ENCODE results near the gene PCGF1.

The PCGF1 gene

DNA sequence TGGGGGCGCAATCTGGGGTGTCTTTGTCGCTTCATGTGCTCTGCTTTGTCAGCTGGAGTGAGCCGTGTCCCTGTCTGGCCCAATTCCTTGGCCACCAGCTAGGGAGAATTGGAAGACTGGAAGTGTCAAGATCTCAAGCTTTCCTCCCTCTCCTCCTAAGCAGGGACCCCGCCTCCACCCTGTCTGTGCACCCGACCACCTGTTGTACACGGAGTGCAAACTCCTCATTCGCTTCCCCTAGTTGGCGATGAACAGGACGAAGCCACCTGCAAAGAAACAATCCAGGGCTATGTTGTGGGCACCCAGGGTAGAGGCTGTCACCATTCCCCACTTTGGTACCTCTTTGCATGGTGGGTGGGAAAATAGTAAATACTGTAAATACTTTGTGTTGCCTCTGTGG is 20.2 kb upstream of the PCGF1 start:
- TF ChIP-seq REST (IDR thresholded peaks at IDR 0.05; ENCODE audit: insufficient read depth in 1 of 2, low read depth in 2 of 2, low read length in 2 of 2), result no peak
- no peak for TF ChIP-seq SIN3A (IDR thresholded peaks at IDR 0.05; ENCODE audit: borderline replicate concordance, insufficient read depth, low read length)
- no peak for TF ChIP-seq POLR2AphosphoS5 (IDR thresholded peaks at IDR 0.05; ENCODE audit: low read depth, low read length)
- no peak for TF ChIP-seq TAF1 (IDR thresholded peaks at IDR 0.05; ENCODE audit: borderline replicate concordance, insufficient read depth, low read length)
- TF ChIP-seq FOXP2 (optimal IDR thresholded peaks at IDR 0.05; ENCODE audit: borderline replicate concordance, extremely low read depth, extremely low read length, insufficient read depth), result no peak

DNA sequence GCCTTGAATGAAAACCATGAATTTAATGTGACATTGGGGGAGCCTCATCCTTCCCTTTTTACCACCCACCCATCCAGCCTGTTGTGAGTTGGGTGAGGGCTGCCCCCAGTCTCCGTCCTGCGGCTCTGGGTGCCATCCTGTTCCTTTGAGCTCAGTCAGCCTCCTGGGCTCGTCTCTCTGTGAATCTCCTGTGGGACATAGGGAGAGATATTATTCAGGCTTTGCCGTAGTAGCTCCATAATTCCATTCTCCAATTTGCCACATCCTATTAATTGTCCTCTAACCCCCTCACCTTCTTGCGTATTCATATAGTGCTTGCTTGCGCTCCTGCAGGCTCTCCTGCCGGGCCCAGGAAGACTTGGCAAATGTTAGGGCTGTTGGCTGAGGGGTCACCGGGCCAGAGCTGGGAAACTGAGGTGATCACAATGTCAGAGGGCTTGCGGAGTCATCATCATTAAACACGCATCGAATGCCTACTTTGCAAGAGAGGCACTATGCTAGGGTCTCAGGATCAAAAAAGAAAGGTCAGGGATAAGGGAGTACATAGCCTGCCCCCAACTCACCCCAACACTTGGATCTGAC is 19.2 kb upstream of the PCGF1 start:
- no peak for TF ChIP-seq POLR2AphosphoS5 (IDR thresholded peaks at IDR 0.05; ENCODE audit: low read depth, low read length)
- no peak for TF ChIP-seq TAF1 (IDR thresholded peaks at IDR 0.05; ENCODE audit: borderline replicate concordance, insufficient read depth, low read length)
- no peak for TF ChIP-seq FOXP2 (optimal IDR thresholded peaks at IDR 0.05; ENCODE audit: borderline replicate concordance, extremely low read depth, extremely low read length, insufficient read depth)
- no peak for TF ChIP-seq SIN3A (IDR thresholded peaks at IDR 0.05; ENCODE audit: borderline replicate concordance, insufficient read depth, low read length)
- TF ChIP-seq REST (IDR thresholded peaks at IDR 0.05; ENCODE audit: insufficient read depth in 1 of 2, low read depth in 2 of 2, low read length in 2 of 2), result no peak

- no peak for TF ChIP-seq REST (IDR thresholded peaks at IDR 0.05; ENCODE audit: insufficient read depth in 1 of 2, low read depth in 2 of 2, low read length in 2 of 2)
- no peak for TF ChIP-seq TAF1 (IDR thresholded peaks at IDR 0.05; ENCODE audit: borderline replicate concordance, insufficient read depth, low read length)
- TF ChIP-seq POLR2AphosphoS5 (IDR thresholded peaks at IDR 0.05; ENCODE audit: low read depth, low read length), result peak; percentile 26; the same call in 1 of the 2 replicates
Observed at GRCh38 chr2:74525717-74526648, 18.5 kb upstream of the PCGF1 start, which contains the start of gene DQX1. DQX1 (minus strand) TSS chr2:74526231; CDS start chr2:74525729, 502 bp downstream.

DNA sequence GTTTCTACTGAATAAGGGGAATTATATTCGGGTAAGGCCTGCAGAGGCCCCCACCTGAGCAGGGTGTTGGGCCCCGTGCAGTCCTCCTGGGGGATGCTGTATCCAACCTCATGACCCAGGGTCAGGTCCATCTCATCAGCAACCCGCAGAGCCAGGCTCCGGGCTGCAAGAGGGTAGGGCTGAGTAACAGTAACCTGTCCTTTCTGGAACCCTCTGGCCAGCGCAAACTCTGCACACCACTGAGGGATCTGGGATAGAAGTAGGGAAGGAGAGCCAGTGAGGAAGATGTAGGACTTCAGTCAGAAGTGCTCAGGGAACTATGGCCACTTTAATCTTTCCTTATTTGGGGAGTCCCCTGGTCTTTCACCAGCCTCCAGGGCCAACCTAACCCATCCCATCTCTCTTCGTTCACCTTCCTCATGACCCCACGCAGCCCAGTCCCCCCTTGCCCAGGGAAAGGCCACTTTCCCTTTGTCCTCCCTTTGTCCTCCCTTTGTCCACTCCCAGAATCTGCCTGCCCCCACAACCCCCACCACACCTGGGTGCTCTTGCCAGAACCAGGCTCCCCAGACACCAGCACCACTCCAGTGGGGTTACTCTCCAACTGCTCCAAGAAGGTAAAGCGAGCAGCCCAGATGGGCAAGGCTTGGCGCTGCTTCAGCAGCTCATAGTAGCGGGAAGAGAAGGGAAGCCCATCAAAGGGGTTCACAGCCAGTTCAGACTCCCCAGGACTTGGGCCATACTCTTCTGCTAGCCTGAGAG is 17.6 kb upstream of the PCGF1 start:
- TF ChIP-seq FOXP2 (optimal IDR thresholded peaks at IDR 0.05; ENCODE audit: borderline replicate concordance, extremely low read depth, extremely low read length, insufficient read depth) (no peak), SIN3A (IDR thresholded peaks at IDR 0.05; ENCODE audit: borderline replicate concordance, insufficient read depth, low read length) (no peak), REST (IDR thresholded peaks at IDR 0.05; ENCODE audit: insufficient read depth in 1 of 2, low read depth in 2 of 2, low read length in 2 of 2) (no peak), TAF1 (IDR thresholded peaks at IDR 0.05; ENCODE audit: borderline replicate concordance, insufficient read depth, low read length) (no peak), POLR2AphosphoS5 (IDR thresholded peaks at IDR 0.05; ENCODE audit: low read depth, low read length) (no peak)
